Esophagus squamous epithelium (tissue), 5 donors: ENCODE data around the gene JAML. TPM values are rescaled to one million over a fixed set of nuclear protein-coding genes. Genes with fewer than 3 reads are reported as not detected.

Experiments
- DNase-seq: peaks from one replicate; lab custom pipeline; 2025; lab: John Stamatoyannopoulos, UW
- H3K27ac ChIP-seq, 4 donors: fragments of 200-600 bp; sonication (generic); one replicate each; pipeline ENCODE4 v1.5.1; 2016 to 2019; ENCODE audit warnings: mild to moderate bottlenecking in 1 of 4
- H3K27me3 ChIP-seq, 4 donors: fragments of 200-600 bp; sonication (generic); 1 replicate in 3 of 4; 2 replicates in 1 of 4; pipeline versions ENCODE4 v1.5.1 to v1.6.0; 2017 to 2021; ENCODE audit warnings: antibody characterized with exemption in 1 of 4
- H3K36me3 ChIP-seq, 3 donors: fragments of 200-600 bp; sonication (generic); one replicate each; pipeline ENCODE4 v1.5.1; 2016 to 2019
- H3K4me1 ChIP-seq, 3 donors: fragments of 200-600 bp; sonication (generic); one replicate each; pipeline ENCODE4 v1.5.1; 2017 to 2019
- H3K4me3 ChIP-seq, 4 donors: fragments of 200-600 bp; sonication (generic); 1 replicate in 3 of 4; 2 replicates in 1 of 4; pipeline ENCODE4 v1.5.1; 2016 to 2019; ENCODE audit warnings: mild to moderate bottlenecking in 2 of 4, moderate library complexity in 1 of 4
- H3K9me3 ChIP-seq, 3 donors: fragments of 200-600 bp; sonication (generic); one replicate each; pipeline ENCODE4 v1.5.1; 2016 to 2019
- CTCF ChIP-seq, 6 experiments: fragments of 450-650 bp in 4 of 6; fragments of 200-600 bp in 2 of 6; sonication (generic) in 2 of 6; IDR thresholded peaks; one replicate each; pipeline ENCODE4 v1.5.1; 2016 to 2019; ENCODE audit warnings: antibody characterized with exemption in 6 of 6, mild to moderate bottlenecking in 4 of 6, moderate library complexity in 4 of 6
- POLR2A ChIP-seq, 4 donors: fragments of 450-650 bp; IDR thresholded peaks; one replicate each; pipeline ENCODE4 v1.6.1; 2017; ENCODE audit warnings: antibody characterized with exemption in 4 of 4, mild to moderate bottlenecking in 4 of 4, moderate library complexity in 3 of 4
- WGBS, 2 donors: methylation state at CpG; one replicate each; pipeline ENCODE4 v1.1.5; 2018; 5-methylcytosine and 5-hydroxymethylcytosine counted together
- intact Hi-C: fragments of 100-400 bp; cut with DNase I; formaldehyde crosslinking; loops from one replicate; pipeline ENCODE4 v1.15.0; 2022
- total RNA-seq, 4 donors: library from RNA; depleted of rRNA; stranded (reverse); fragments of >200 nt; gene quantifications; one replicate each; pipeline ENCODE4 v1.1.0, GENCODE V29; 2016
- donor health status: DM: yes; HTN: yes; CAD: no.

JAML gene
- total RNA-seq, 4 donors from 2014 or later, result 2.2 to 17.9 (median 9.5) TPM

DNA sequence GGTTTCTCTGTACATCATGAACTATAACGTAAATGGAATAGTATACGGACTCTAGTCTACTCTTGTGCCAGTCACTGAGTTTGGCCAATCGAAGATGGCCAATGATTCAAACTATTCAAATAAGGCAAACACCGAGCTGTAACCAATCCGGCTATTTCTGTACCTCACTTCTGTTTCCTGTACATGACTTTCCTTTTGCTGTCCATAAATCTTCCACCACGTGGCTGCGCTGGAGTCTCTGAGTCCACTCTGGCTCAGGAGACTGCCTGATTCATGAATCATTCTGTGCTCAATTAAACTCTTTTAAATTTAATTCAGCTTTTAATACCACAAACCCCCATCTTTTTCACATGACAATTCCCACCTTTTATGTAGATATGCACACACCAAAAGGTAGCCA, 1.5 kb upstream of the JAML start:
- WGBS, 2 donors, result 71 to 76% methylated on average over 7 of the region's 7 CpGs
- Histone ChIP-seq H3K4me1 (no peaks in the 10 kb centered on the region), H3K9me3 (no peaks in the 10 kb centered on the region), H3K27me3 (peaks cover 0 to 9% (median 0%) of the 10 kb centered on the region in 4 donors), H3K27ac (peak overlapping the region in 2 of 4 donors; percentile 0 to 10), H3K4me3 (no peak overlapping the region), H3K36me3 (peaks cover 0 to 25% (median 0%) of the 10 kb centered on the region in 3 donors)
- TF ChIP-seq CTCF (IDR thresholded peaks at IDR 0.05), result no peak
- no peak for TF ChIP-seq POLR2A (IDR thresholded peaks at IDR 0.05)
- DNase-seq, result no peak
- intact Hi-C loops, result no loop called here

GRCh38 chr11:118223992-118224391, 819 bp downstream of the JAML start:
- no peaks in the 10 kb centered on the region for H3K9me3 ChIP-seq
- intact Hi-C loops, result no loop called here
- no peaks in the 10 kb centered on the region for H3K4me1 ChIP-seq
- 83 to 84% methylated on average over 6 of the region's 6 CpGs for WGBS, 2 donors
- peak overlapping the region in 3 of 4 donors; percentile 9 to 58 (median 12) for H3K27ac ChIP-seq
- no peak for TF ChIP-seq CTCF (IDR thresholded peaks at IDR 0.05)
- TF ChIP-seq POLR2A (IDR thresholded peaks at IDR 0.05), result peak in 1 of 4 donors; percentile 7
- peaks cover 0 to 17% (median 0%) of the 10 kb centered on the region in 4 donors for H3K27me3 ChIP-seq
- DNase-seq, result no peak
- peak overlapping the region in 3 of 4 donors; percentile 8 to 40 (median 22) for H3K4me3 ChIP-seq
- peaks cover 0 to 12% (median 0%) of the 10 kb centered on the region in 3 donors for H3K36me3 ChIP-seq

- H3K9me3 ChIP-seq, result no peaks in the 10 kb centered on the region
- peaks cover 0 to 17% (median 0%) of the 10 kb centered on the region in 4 donors for H3K27me3 ChIP-seq
- H3K4me3 ChIP-seq, result peak overlapping the region in 3 of 4 donors; percentile 8 to 40 (median 22)
- 66 to 75% methylated on average over 2 of the region's 2 CpGs for WGBS, 2 donors
- intact Hi-C loops, result no loop called here
- TF ChIP-seq POLR2A (IDR thresholded peaks at IDR 0.05) (no peak), CTCF (IDR thresholded peaks at IDR 0.05) (no peak)
- DNase-seq, result no peak
- H3K4me1 ChIP-seq, result no peaks in the 10 kb centered on the region
- H3K27ac ChIP-seq, result peak overlapping the region in 3 of 4 donors; percentile 9 to 58 (median 12)
- H3K36me3 ChIP-seq, result peaks cover 0 to 12% (median 0%) of the 10 kb centered on the region in 3 donors
Measured at GRCh38 chr11:118223570-118223969, 1.2 kb downstream of the JAML start.

DNA sequence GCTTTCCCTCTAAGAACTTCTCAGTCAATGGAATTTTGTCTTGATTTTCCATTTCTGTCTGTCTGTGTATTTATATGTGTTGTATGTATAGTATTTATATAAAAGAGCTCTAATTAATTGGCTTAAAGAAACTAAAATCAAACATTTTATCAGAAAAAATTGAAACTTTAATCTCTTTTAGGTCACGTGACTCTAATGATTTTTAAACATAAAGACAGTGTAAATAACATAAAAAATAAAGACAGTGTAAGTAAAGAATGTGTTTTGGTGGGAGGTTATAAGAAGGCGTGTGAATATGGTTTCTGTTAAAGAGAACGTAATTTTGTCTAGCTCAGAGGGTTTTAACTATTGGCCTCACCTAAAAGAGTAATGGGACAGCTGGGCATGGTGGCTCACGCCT, 2.4 kb downstream of the JAML start:
- Histone ChIP-seq H3K4me1 (no peaks in the 10 kb centered on the region), H3K27ac (no peak overlapping the region), H3K4me3 (no peak overlapping the region), H3K27me3 (peaks cover 0 to 17% (median 0%) of the 10 kb centered on the region in 4 donors), H3K36me3 (peaks cover 0 to 9% (median 0%) of the 10 kb centered on the region in 3 donors), H3K9me3 (no peaks in the 10 kb centered on the region)
- no peak for TF ChIP-seq POLR2A (IDR thresholded peaks at IDR 0.05)
- TF ChIP-seq CTCF (IDR thresholded peaks at IDR 0.05), result no peak
- 48 to 63% methylated on average over 4 of the region's 4 CpGs for WGBS, 2 donors
- DNase-seq, result no peak
- intact Hi-C loops, result no loop called here

DNA sequence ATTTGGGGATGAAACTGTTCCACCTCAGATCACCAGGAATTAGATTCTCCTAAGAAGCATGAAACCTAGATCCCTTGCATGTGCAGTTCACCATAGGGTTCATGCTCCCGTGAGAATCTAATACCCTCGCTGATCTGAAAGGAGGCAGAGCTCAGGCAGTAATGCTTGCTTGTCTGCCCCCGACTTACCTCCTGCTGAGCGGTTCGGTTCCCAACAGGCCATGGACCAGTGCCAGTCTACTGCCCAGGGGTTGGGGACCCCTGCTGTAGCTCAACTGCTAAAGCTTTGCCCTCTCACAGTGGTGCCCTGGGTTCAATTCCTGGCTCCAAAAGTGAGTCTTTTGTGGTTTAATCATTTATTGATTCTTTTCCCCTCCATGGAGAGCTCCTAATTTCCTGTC, 3.4 kb downstream of the JAML start:
- intact Hi-C loops, result no loop called here
- DNase-seq, result no peak
- Histone ChIP-seq H3K27ac (no peak overlapping the region), H3K4me1 (peaks cover 0 to under 1% (median 0%) of the 10 kb centered on the region in 3 donors), H3K27me3 (peaks cover 0 to 17% (median 0%) of the 10 kb centered on the region in 4 donors), H3K36me3 (peaks cover 0 to under 1% (median 0%) of the 10 kb centered on the region in 3 donors), H3K9me3 (no peaks in the 10 kb centered on the region), H3K4me3 (no peak overlapping the region)
- TF ChIP-seq CTCF (IDR thresholded peaks at IDR 0.05) (no peak), POLR2A (IDR thresholded peaks at IDR 0.05) (no peak)
- 72 to 87% methylated on average over 3 to 5 of the region's 5 CpGs for WGBS, 2 donors
